Activated CD4-positive, alpha-beta T cell treated with anti-CD3 and anti-CD28 coated beads, Interleukin-2, amount 50 U/mL, for 1 hour (primary cell): ENCODE measurements around the gene TLDC2.

ENCODE experiments used
- DNase-seq: peaks from one replicate; pipeline ENCODE4 v3.0.0-alpha.2; 2020

TLDC2 gene

GRCh38 chr20:36850759-36851158 lies 25.2 kb upstream of the TLDC2 start:
- no peak for DNase-seq

GRCh38 chr20:36851490-36851889 lies 24.4 kb upstream of the TLDC2 start:
- no peak for DNase-seq

DNA sequence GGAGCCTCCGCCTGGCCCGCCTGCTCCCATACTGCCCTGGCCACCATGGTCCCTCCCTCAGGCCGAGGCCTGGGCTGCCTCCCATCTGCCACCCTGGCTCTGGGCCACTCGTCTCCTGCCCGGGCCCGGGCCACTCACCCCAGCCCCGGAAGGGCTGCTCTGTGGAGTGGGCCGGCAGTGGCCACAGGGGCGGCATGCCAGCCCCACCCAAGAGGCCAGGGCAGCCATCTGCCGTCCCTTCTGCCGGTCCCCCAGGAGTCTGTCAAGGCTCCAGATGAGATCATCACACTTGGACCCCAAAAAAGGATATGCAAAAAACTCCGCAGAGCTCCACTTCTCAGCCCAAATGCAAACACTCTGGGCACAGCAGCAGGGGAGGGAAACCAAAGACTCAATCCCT lies 23.8 kb upstream of the TLDC2 start:
- DNase-seq: no peak

DNA sequence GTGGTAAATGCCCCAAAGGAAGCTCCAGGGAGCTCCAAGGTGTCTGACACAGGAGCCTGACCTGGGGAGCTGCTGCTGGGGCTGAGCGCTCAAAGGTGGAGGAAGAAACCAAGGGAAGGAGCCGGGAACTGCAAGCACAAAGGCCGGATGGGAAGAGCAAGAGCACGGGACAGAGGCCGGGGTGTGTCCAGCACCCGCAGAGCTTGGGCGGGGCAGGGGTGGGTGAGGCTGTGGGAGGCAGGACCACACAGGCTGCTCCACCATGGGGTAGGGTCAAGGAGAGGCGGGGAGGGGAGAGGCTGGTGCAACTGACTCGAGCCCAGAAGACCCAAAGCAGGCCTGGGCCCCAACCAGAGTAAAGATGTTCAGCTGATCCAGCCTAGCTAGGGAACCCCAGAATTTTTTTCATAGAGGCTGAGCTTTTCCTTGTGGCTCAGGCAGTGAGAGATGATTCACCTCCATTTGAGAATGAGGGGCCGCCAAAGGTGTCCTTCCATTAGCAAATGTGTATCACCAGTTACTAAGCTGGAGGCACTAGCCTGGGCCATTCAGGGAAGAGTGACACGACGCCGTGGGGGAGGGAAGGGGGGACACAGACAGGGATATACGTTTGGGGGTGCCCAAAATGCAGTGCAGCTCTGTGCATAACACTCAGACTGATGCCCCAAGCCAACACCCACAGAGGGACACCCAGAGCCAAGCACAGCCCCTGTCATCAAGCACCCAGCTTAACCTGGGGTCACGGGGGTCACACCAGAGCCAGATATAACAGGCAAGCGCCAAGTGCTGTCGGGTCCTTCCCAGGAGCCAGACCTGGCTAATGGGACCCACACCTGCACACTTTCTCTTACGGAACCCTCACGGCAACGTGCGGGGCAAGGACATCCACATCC lies 21.3 kb upstream of the TLDC2 start:
- DNase-seq: no peak

- no peak for DNase-seq
These were observed 20.7 kb upstream of the TLDC2 start for GRCh38 chr20:36855241-36855657.

DNA sequence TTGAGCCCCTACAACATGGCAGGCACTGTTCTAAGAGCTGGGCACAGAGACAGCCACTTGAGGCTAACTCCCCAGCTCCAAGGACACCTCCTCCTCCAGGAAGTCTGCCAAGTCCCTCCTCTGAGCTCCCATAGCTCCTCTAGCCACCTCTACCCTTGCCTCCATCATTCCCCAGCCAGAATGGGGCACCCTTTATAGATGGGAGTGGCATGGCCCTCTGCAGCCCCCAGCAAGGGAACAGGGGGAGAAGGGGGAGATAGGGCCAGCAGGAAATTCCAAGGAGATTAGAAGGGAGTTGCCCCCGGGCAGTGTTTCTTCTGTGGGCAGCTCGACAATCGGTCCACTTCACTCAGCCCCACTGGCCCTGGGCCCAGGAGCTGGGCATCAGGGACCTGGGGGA lies 19.7 kb upstream of the TLDC2 start:
- DNase-seq: no peak

- peak; percentile 41 for DNase-seq
These were observed 19.0 kb upstream of the TLDC2 start for GRCh38 chr20:36856691-36857635.

DNA sequence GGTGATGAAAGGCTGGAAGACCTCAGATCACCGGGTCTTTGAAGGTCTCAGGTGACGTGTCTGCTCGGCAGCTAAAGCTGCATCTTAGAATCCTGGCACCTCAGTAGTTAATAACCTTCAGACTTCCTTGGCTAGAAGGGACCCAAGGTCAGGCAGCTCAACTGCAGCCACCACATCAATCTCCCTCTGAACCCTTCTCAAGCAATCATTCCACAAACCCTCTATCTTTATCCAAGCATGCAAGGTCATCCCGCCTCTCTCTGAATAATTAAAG lies 16.7 kb upstream of the TLDC2 start:
- no peak for DNase-seq

GRCh38 chr20:36859700-36860330 lies 16.1 kb upstream of the TLDC2 start:
- no peak for DNase-seq

- DNase-seq: no peak
These were observed 15.6 kb upstream of the TLDC2 start for GRCh38 chr20:36860339-36860738.

- no peak for DNase-seq
These were observed 14.9 kb upstream of the TLDC2 start for GRCh38 chr20:36860811-36861624.

DNA sequence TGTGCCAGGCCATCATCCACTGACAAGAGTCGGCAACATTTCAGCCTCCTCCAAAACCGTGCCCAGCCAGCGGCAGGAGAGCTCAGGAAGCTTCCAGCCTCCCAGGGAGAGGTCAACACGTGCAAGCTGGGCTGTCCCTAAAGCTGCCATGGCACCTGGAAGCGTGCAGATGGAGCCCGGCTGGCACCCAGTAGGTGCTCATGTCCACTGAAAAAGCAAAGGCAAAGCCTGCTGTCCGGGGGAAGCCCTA lies 14.4 kb upstream of the TLDC2 start:
- no peak for DNase-seq

GRCh38 chr20:36861875-36862801 lies 13.8 kb upstream of the TLDC2 start:
- no peak for DNase-seq

- DNase-seq: no peak
These were observed 12.9 kb upstream of the TLDC2 start for GRCh38 chr20:36862857-36863668.

DNA sequence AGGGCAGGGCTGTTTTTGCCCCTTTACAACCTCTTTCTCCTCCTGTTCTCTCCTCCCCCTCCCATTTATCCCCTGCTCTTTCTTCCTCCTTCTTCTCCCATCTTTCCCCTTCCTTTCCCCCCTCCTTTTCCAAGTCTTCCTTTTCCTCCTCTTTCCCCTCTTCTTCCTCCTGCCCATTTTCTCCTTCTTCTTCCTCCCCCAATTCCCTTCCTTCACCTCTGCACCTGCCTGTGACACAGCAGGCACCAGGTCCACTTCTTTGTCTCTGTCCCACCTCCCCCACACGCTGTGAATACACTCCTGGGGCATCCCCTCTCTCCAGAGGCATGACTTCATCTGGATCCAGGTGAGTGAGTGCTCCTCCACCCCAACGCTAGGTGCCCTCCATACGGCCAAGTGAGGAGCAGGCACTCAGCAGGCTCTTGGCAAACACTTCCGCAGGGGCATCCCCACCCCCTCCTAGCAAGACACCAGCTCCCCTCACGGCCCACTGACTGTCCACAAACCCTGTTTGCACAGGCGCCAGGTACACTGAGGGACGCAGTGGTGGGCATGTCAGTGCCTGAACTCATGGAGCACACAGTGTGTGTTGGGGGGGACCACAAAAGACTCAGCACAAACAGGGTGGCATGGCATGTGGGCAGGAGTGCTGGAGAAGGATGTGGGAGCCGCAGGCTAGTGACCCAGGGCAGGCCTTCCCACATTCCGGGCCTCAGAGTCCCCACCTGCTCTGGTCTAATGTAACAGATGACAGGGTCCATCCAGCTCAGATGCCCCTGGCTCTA lies 10.7 kb upstream of the TLDC2 start:
- no peak for DNase-seq

GRCh38 chr20:36865861-36866149 lies 10.1 kb upstream of the TLDC2 start:
- no peak for DNase-seq

- no peak for DNase-seq
These were observed 9.8 kb upstream of the TLDC2 start for GRCh38 chr20:36866164-36866563.

DNA sequence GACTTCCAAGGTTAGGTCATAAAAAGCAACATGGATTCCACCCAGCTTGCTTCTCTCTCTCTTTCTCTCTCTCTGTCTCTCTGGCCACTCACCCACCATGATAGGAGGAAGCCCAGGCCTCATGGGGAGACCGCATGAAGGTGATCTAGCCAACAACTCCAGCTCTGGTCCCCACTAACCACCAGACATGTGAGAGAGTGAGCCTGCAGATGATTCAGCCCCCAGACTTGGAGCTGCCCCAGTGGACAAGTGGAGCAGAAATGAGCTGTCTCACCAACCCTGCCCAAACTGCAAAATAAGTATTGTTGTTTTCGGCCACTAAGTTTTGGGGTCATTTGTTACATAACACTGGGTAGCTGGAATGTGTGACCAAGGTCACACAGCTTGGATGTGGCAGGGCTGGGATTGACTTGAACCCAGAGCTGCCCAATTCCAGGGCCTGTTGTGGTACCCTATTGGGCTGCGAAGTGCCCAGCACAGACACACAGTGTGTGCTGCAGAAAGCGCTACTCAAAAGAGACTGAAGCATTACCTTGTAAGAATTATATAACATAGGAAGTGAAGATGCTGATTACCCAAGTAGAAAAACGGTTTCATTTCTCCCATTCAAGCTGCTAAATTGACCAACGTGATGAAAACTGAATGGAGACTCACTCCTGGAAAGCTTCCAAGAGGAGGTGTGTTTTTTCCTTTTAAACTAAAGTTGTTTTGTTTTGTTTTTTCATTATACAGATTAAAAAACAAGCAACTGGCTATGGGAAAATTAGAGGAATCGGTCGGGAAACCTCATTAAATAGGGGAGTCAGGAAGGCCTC lies 9.1 kb upstream of the TLDC2 start:
- no peak for DNase-seq
